ENCODE results near the gene TINCR. TPM values are rescaled to one million over a fixed set of nuclear protein-coding genes. Genes with fewer than 3 reads are reported as not detected.

Gene TINCR
- polyA plus RNA-seq, 1 donor from 2014 or later = 2.0 TPM

DNA sequence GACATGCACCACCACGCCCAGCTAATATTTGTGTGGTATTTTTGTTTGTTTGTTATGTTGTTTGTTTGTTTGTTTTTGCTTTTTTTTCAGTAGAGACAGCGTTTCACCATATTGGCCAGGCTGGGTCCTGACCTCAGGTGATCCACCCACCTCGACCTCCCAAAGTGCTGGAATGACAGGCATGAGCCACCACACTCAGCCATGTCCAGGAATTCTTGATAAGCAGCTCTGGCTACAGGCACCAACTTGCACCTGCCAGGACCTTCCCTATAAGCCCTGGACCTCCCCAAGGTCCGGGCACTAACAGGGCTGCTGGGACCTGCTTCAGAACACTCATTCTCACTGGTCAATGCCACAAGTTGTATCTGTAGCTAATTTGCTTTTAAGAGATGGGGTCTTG, 48.7 kb downstream of the TINCR start:
- H3K9me3 ChIP-seq (ENCODE audit: low read length) = no peaks in the 10 kb centered on the region

DNA sequence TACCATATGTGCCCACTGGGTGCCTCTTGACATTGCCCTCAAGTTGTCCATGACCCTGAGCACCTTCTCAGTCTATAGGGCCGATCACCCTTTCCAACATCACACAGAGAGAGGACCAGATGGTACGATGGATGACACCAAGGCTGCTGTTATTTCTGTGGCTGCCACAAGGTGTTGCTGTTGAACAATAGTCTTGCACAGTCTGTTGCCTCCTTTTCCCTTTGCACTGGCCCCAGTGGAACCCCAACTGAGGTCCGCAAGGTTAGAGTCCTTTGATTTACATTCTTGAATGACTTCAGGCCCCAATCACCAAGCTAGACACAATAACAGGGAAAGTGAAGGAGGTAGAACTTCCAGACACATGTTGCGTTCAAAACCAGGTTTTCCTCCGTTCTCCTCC, 52.0 kb downstream of the TINCR start:
- H3K27ac ChIP-seq (ENCODE audit: low read length) = no peak overlapping the region
- H3F3A ChIP-seq (ENCODE audit: insufficient read depth, low read length, poor library complexity, severe bottlenecking) = no peaks in the 10 kb centered on the region
- no peak overlapping the region for H3K9ac ChIP-seq (ENCODE audit: low read length)
- no peaks in the 10 kb centered on the region for H3K27me3 ChIP-seq (ENCODE audit: insufficient read depth, low read depth, low read length)
- H3K4me3 ChIP-seq (ENCODE audit: low read length) = no peak overlapping the region
- H2AFZ ChIP-seq (ENCODE audit: low read depth, low read length) = no peak overlapping the region
- no peak overlapping the region for H3K4me2 ChIP-seq (ENCODE audit: low read length)
- no peaks in the 10 kb centered on the region for H3K9me2 ChIP-seq (ENCODE audit: insufficient read depth, low read length)
- H3K36me3 ChIP-seq (ENCODE audit: insufficient read depth, low read length) = no peaks in the 10 kb centered on the region
- no peak for TF ChIP-seq EZH2 (IDR thresholded peaks at IDR 0.05; ENCODE audit: borderline replicate concordance, insufficient read depth, low read length, poor library complexity, severe bottlenecking)
- TF ChIP-seq POLR2AphosphoS5 (IDR thresholded peaks at IDR 0.05) = no peak
- TF ChIP-seq, protein P1, sequence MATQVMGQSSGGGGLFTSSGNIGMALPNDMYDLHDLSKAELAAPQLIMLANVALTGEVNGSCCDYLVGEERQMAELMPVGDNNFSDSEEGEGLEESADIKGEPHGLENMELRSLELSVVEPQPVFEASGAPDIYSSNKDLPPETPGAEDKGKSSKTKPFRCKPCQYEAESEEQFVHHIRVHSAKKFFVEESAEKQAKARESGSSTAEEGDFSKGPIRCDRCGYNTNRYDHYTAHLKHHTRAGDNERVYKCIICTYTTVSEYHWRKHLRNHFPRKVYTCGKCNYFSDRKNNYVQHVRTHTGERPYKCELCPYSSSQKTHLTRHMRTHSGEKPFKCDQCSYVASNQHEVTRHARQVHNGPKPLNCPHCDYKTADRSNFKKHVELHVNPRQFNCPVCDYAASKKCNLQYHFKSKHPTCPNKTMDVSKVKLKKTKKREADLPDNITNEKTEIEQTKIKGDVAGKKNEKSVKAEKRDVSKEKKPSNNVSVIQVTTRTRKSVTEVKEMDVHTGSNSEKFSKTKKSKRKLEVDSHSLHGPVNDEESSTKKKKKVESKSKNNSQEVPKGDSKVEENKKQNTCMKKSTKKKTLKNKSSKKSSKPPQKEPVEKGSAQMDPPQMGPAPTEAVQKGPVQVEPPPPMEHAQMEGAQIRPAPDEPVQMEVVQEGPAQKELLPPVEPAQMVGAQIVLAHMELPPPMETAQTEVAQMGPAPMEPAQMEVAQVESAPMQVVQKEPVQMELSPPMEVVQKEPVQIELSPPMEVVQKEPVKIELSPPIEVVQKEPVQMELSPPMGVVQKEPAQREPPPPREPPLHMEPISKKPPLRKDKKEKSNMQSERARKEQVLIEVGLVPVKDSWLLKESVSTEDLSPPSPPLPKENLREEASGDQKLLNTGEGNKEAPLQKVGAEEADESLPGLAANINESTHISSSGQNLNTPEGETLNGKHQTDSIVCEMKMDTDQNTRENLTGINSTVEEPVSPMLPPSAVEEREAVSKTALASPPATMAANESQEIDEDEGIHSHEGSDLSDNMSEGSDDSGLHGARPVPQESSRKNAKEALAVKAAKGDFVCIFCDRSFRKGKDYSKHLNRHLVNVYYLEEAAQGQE (IDR thresholded peaks at IDR 0.05; ENCODE audit: borderline replicate concordance) = no peak
- TF ChIP-seq, protein P2, sequence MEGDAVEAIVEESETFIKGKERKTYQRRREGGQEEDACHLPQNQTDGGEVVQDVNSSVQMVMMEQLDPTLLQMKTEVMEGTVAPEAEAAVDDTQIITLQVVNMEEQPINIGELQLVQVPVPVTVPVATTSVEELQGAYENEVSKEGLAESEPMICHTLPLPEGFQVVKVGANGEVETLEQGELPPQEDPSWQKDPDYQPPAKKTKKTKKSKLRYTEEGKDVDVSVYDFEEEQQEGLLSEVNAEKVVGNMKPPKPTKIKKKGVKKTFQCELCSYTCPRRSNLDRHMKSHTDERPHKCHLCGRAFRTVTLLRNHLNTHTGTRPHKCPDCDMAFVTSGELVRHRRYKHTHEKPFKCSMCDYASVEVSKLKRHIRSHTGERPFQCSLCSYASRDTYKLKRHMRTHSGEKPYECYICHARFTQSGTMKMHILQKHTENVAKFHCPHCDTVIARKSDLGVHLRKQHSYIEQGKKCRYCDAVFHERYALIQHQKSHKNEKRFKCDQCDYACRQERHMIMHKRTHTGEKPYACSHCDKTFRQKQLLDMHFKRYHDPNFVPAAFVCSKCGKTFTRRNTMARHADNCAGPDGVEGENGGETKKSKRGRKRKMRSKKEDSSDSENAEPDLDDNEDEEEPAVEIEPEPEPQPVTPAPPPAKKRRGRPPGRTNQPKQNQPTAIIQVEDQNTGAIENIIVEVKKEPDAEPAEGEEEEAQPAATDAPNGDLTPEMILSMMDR (IDR thresholded peaks at IDR 0.05; ENCODE audit: poor library complexity, severe bottlenecking) = peak; percentile 44
- TF ChIP-seq RAD21 (conservative IDR thresholded peaks at IDR 0.05) = no peak
- peak; percentile 18 for TF ChIP-seq SMC3 (conservative IDR thresholded peaks at IDR 0.05; ENCODE audit: poor library complexity)
- no peak for TF ChIP-seq TAF1 (IDR thresholded peaks at IDR 0.05; ENCODE audit: low read depth)
- TF ChIP-seq MXI1 (conservative IDR thresholded peaks at IDR 0.05; ENCODE audit: poor library complexity, severe bottlenecking) = no peak
- TF ChIP-seq EP300 (conservative IDR thresholded peaks at IDR 0.05; ENCODE audit: poor library complexity, severe bottlenecking) = no peak
- H4K20me1 ChIP-seq (ENCODE audit: insufficient read depth) = no peaks in the 10 kb centered on the region
- no peaks in the 10 kb centered on the region for H3K9me3 ChIP-seq (ENCODE audit: low read length)
- no peaks in the 10 kb centered on the region for H3K79me2 ChIP-seq (replicated peaks; ENCODE audit: insufficient read depth, low read length)

More for the DNA sequence above, 48.7 kb downstream of the TINCR start:
- Histone ChIP-seq H3K36me3 (ENCODE audit: insufficient read depth, low read length) (no peaks in the 10 kb centered on the region), H2AFZ (ENCODE audit: low read depth, low read length) (no peak overlapping the region), H3K27ac (ENCODE audit: low read length) (no peak overlapping the region), H3K4me3 (ENCODE audit: low read length) (no peak overlapping the region), H3K4me2 (ENCODE audit: low read length) (no peak overlapping the region), H3K27me3 (ENCODE audit: insufficient read depth, low read depth, low read length) (no peaks in the 10 kb centered on the region), H3F3A (ENCODE audit: insufficient read depth, low read length, poor library complexity, severe bottlenecking) (no peaks in the 10 kb centered on the region), H3K9me2 (ENCODE audit: insufficient read depth, low read length) (no peaks in the 10 kb centered on the region), H3K9ac (ENCODE audit: low read length) (no peak overlapping the region), H3K79me2 (replicated peaks; ENCODE audit: insufficient read depth, low read length) (no peaks in the 10 kb centered on the region), H4K20me1 (ENCODE audit: insufficient read depth) (no peaks in the 10 kb centered on the region)
- no peak for TF ChIP-seq EZH2 (IDR thresholded peaks at IDR 0.05; ENCODE audit: borderline replicate concordance, insufficient read depth, low read length, poor library complexity, severe bottlenecking)
- TF ChIP-seq SMC3 (conservative IDR thresholded peaks at IDR 0.05; ENCODE audit: poor library complexity) = no peak
- TF ChIP-seq MXI1 (conservative IDR thresholded peaks at IDR 0.05; ENCODE audit: poor library complexity, severe bottlenecking) = no peak
- TF ChIP-seq RAD21 (conservative IDR thresholded peaks at IDR 0.05) = no peak
- no peak for TF ChIP-seq TAF1 (IDR thresholded peaks at IDR 0.05; ENCODE audit: low read depth)
- TF ChIP-seq POLR2AphosphoS5 (IDR thresholded peaks at IDR 0.05) = no peak
- TF ChIP-seq, protein P2 (IDR thresholded peaks at IDR 0.05; ENCODE audit: poor library complexity, severe bottlenecking) = no peak
- TF ChIP-seq, protein P1 (IDR thresholded peaks at IDR 0.05; ENCODE audit: borderline replicate concordance) = no peak
- TF ChIP-seq EP300 (conservative IDR thresholded peaks at IDR 0.05; ENCODE audit: poor library complexity, severe bottlenecking) = no peak

Measured in neural cell (in vitro differentiated cells).